Osteoblast (primary cell): ENCODE measurements around the gene STRA8. TPM values are rescaled to one million over a fixed set of nuclear protein-coding genes. Genes with fewer than 3 reads are reported as not detected.

ENCODE experiments used
- DNase-seq: peaks from one replicate; pipeline ENCODE4 v3.0.0; 2011; ENCODE audit warnings: low spot score, mixed read lengths; ENCODE audit not compliant: insufficient read length; ENCODE audit errors: missing footprints
- H2AFZ ChIP-seq: 2 replicates; pipeline ENCODE4 v1.6.0; 2011; ENCODE audit warnings: mild to moderate bottlenecking, low read length
- H3K27ac ChIP-seq: 2 replicates; pipeline ENCODE4 v1.5.1; 2011; ENCODE audit warnings: mild to moderate bottlenecking, low read depth, low read length, moderate library complexity
- H3K27me3 ChIP-seq: 2 replicates; pipeline ENCODE4 v1.6.0; 2012; ENCODE audit warnings: mild to moderate bottlenecking, control low read depth, inconsistent platforms, low read length, moderate library complexity; ENCODE audit not compliant: insufficient read depth
- H3K36me3 ChIP-seq: 2 replicates; pipeline ENCODE4 v1.5.1; 2011; ENCODE audit warnings: mild to moderate bottlenecking, low read length, control low read depth, moderate library complexity; ENCODE audit not compliant: insufficient read depth
- H3K4me1 ChIP-seq: 2 replicates; pipeline ENCODE4 v1.5.1; 2011; ENCODE audit warnings: mild to moderate bottlenecking, low read length, control low read depth, moderate library complexity; ENCODE audit not compliant: insufficient read depth
- H3K4me2 ChIP-seq: 2 replicates; pipeline ENCODE4 v1.6.0; 2011; ENCODE audit warnings: mild to moderate bottlenecking, low read length; ENCODE audit not compliant: insufficient read depth
- H3K4me3 ChIP-seq: fragments of 200-600 bp; sonication (generic); 3 replicates; pipeline ENCODE4 v1.5.1; 2012; ENCODE audit warnings: mild to moderate bottlenecking, low read length, inconsistent platforms; ENCODE audit not compliant: insufficient read depth
- H3K79me2 ChIP-seq: 2 replicates; pipeline ENCODE4 v1.6.0; 2012; ENCODE audit warnings: mild to moderate bottlenecking, low read length, control low read depth, inconsistent platforms; ENCODE audit not compliant: insufficient read depth
- H3K9me3 ChIP-seq: 2 replicates; pipeline ENCODE4 v1.5.1; 2011; ENCODE audit warnings: low read depth, low read length, control low read depth
- H4K20me1 ChIP-seq: 2 replicates; pipeline ENCODE4 v1.6.0; 2012; ENCODE audit warnings: mild to moderate bottlenecking, low read length, control low read depth; ENCODE audit not compliant: insufficient read depth
- CTCF ChIP-seq: IDR thresholded peaks from 2 replicates; pipeline ENCODE4 v1.5.1; 2011; ENCODE audit warnings: mild to moderate bottlenecking, low read depth, low read length, moderate library complexity; ENCODE audit errors: extremely low read depth
- total RNA-seq: library from RNA; depleted of rRNA; stranded (reverse); fragments of >200 nt; gene quantifications from 2 replicates; pipeline ENCODE4 v1.2.3, GENCODE V29; 2012

STRA8 gene
- total RNA-seq, 1 donor = not detected

DNA sequence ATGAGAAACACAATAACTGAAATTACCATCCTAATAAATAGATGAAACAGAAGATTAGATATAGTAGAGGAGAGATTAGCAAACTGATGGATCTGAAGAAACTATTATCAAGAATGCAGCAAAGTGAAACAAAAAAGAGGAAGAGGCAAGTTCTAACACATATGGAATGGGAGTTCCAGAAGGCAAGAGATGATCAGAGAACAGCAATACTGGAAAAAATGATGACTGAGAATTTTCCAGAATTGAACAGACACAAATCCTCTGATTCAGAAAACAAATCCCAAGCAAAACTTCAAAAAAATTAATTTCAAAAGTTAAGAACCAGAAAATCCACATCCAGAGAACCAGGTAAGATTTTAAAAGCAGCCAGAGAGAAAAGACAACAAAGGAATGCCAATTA, 42.9 kb upstream of the STRA8 start:
- Histone ChIP-seq H3K4me3 (no peak overlapping the region), H3K36me3 (peaks cover 34% of the 10 kb centered on the region), H3K4me2 (no peak overlapping the region), H3K27me3 (no peaks in the 10 kb centered on the region), H3K9me3 (no peaks in the 10 kb centered on the region), H4K20me1 (no peaks in the 10 kb centered on the region), H3K27ac (no peak overlapping the region), H2AFZ (no peak overlapping the region), H3K4me1 (peaks cover 6% of the 10 kb centered on the region), H3K79me2 (no peaks in the 10 kb centered on the region)
- no peak for DNase-seq
- TF ChIP-seq CTCF = no peak

GRCh38 chr7:135192914-135193536, 40.6 kb upstream of the STRA8 start:
- no peaks in the 10 kb centered on the region for H3K27me3 ChIP-seq
- no peak overlapping the region for H3K27ac ChIP-seq
- H3K9me3 ChIP-seq = no peaks in the 10 kb centered on the region
- no peaks in the 10 kb centered on the region for H4K20me1 ChIP-seq
- H3K79me2 ChIP-seq = no peaks in the 10 kb centered on the region
- no peak for TF ChIP-seq CTCF
- DNase-seq = no peak
- peaks cover 6% of the 10 kb centered on the region for H3K4me1 ChIP-seq
- H3K4me3 ChIP-seq = no peak overlapping the region
- H2AFZ ChIP-seq = no peak overlapping the region
- H3K36me3 ChIP-seq = peaks cover 29% of the 10 kb centered on the region
- no peak overlapping the region for H3K4me2 ChIP-seq

- no peak for DNase-seq
- Histone ChIP-seq H3K27ac (peak overlapping the region; percentile 36), H3K79me2 (no peaks in the 10 kb centered on the region), H3K9me3 (no peaks in the 10 kb centered on the region), H4K20me1 (no peaks in the 10 kb centered on the region), H3K36me3 (peaks cover 26% of the 10 kb centered on the region), H2AFZ (no peak overlapping the region), H3K4me2 (no peak overlapping the region), H3K4me3 (no peak overlapping the region), H3K4me1 (peaks cover 10% of the 10 kb centered on the region), H3K27me3 (no peaks in the 10 kb centered on the region)
- no peak for TF ChIP-seq CTCF
Observed at GRCh38 chr7:135193615-135194081, 40.0 kb upstream of the STRA8 start.

DNA sequence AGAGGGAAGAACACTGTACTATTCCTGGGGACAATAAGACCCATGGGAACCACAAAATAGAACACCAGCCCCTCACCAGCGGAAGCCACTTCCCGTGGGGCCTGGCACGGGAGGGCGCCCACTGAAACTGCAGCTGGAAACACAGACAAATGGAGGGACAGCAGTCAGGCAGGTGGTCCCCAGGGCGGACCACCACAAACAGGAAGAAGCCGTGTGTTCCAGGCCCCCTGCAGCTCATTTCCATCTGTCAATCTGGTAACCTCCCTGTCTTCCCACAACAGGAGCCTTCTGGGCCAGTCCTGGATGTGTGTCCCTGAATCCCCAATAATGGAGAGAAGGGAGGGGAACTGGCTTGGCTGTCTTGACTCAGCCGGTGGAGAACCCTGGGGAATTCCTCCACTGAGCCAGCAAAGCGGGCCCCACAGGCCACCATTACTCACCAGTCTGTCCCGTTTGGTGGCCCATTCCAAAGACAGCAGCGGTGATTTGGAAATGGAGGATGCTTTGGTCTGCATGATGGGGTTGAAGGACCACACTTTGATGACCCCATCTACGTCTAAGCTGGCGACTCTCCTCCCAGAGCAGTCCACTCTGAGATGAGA, 39.0 kb upstream of the STRA8 start:
- Histone ChIP-seq H3K27ac (no peak overlapping the region), H3K36me3 (peaks cover 25% of the 10 kb centered on the region), H3K9me3 (no peaks in the 10 kb centered on the region)

More for the DNA sequence above, 39.0 kb upstream of the STRA8 start:
- H4K20me1 ChIP-seq = no peaks in the 10 kb centered on the region
- no peak for TF ChIP-seq CTCF
- no peak overlapping the region for H3K4me3 ChIP-seq
- no peak overlapping the region for H2AFZ ChIP-seq
- H3K27me3 ChIP-seq = no peaks in the 10 kb centered on the region
- no peak overlapping the region for H3K4me2 ChIP-seq
- DNase-seq = peak; percentile 96
- peaks cover 10% of the 10 kb centered on the region for H3K4me1 ChIP-seq
- no peaks in the 10 kb centered on the region for H3K79me2 ChIP-seq
